Activated naive CD4-positive, alpha-beta T cell treated with anti-CD3 and anti-CD28 coated beads for 36 hours (primary cell): ENCODE data around the gene SMO. TPM values are rescaled to one million over a fixed set of nuclear protein-coding genes. Genes with fewer than 3 reads are reported as not detected.
"Not testable (repeated sequence)": the region's sequence is repeated elsewhere in the genome, so short reads cannot be mapped to it uniquely, and the experiment has no call there.

Source experiments
- CTCF ChIA-PET: fragments of 350-600 bp; sonication (Branson Sonifier 250); formaldehyde crosslinking; loops from one replicate; lab custom pipeline; 2021; ENCODE audit warnings: antibody characterized with exemption; lab: Charles Lee
- DNase-seq: peaks from one replicate; pipeline ENCODE4 v3.0.0-alpha.2; 2020
- H3K27ac Mint-ChIP-seq: one replicate; pipeline ENCODE4 v1.8.0; 2021; ENCODE audit warnings: mild to moderate bottlenecking, mixed read lengths
- H3K27me3 Mint-ChIP-seq: one replicate; pipeline ENCODE4 v1.8.0; 2021; ENCODE audit warnings: low read depth, mixed read lengths
- H3K36me3 Mint-ChIP-seq: one replicate; pipeline ENCODE4 v1.8.0; 2021; ENCODE audit warnings: low read depth, mixed read lengths
- H3K4me1 Mint-ChIP-seq: one replicate; pipeline ENCODE4 v1.8.0; 2021; ENCODE audit warnings: low read depth, mixed read lengths
- H3K4me3 Mint-ChIP-seq: one replicate; pipeline ENCODE4 v1.8.0; 2021; ENCODE audit warnings: mild to moderate bottlenecking, moderate library complexity, mixed read lengths
- H3K9me3 Mint-ChIP-seq: one replicate; pipeline ENCODE4 v1.8.0; 2021; ENCODE audit warnings: mixed read lengths
- intact Hi-C: fragments of 100-400 bp; cut with micrococcal nuclease; formaldehyde crosslinking; loops from one replicate; pipeline ENCODE4 v1.15.1; 2023
- total RNA-seq, 2 experiments: library from RNA; stranded (reverse); gene quantifications; one replicate each; pipeline ENCODE4 v1.2.3, GENCODE V29; 2021

SMO gene
- total RNA-seq, 2 experiments from 2014 or later: 0.20 to 0.43 TPM

- H3K4me3 Mint-ChIP-seq, H3K9me3 Mint-ChIP-seq, H3K27ac Mint-ChIP-seq, H3K36me3 Mint-ChIP-seq, intact Hi-C loops, DNase-seq, H3K27me3 Mint-ChIP-seq: not testable (repeated sequence)
- CTCF ChIA-PET: interaction anchor here (1.6 kb wide), 1 partner anchor 10 kb away, joined by 6 read pairs; no protein-coding TSS in a partner anchor
- H3K4me1 Mint-ChIP-seq: peaks cover 10% of the 10 kb centered on the region
These were observed 14.6 kb upstream of the SMO start for GRCh38 chr7:129173861-129174260.

GRCh38 chr7:129176916-129177710 is 11.3 kb upstream of the SMO start:
- Mint-ChIP-seq H3K9me3 (no peaks in the 10 kb centered on the region), H3K27me3 (peaks cover 5% of the 10 kb centered on the region), H3K4me1 (no peaks in the 10 kb centered on the region), H3K36me3 (no peaks in the 10 kb centered on the region), H3K27ac (no peak overlapping the region), H3K4me3 (no peak overlapping the region)
- intact Hi-C loops: no loop called here
- no peak for DNase-seq
- CTCF ChIA-PET: no interaction called here

DNA sequence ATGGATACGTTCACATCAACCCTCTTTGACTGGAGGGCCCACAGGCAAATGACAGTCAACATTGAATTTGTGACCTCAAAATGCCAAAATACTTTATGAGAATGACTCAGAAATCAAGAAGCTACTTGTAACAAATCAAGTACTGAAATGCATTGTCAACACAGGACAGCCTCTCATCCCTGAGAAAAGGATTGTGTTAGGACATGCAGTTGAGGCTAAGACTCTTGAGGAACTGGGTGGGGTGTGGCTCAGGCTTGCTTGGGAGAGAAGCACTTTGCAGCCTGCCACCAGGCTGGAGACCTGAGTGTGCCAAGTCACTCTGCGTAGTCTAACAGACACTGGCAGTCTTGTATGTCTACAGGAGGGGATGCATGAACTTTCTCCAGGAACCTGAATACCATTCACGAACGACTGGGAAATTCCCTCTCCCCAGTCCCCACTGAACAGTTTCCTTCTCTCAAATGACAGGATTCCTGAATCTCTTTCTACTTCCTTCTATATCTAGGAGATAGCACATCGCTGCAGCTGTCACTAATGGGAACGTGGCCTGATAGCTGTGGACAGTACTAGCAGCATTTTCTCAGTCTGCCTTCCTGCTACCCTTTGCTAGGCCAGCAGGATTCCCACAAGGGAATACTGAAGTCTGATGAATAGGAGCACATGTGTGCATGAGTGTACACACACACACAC is 3.3 kb upstream of the SMO start:
- CTCF ChIA-PET: interaction anchor here (1.3 kb wide), 1 partner anchor 9 kb away, joined by 4 read pairs; no protein-coding TSS in a partner anchor
- intact Hi-C loops: no loop called here

DNA sequence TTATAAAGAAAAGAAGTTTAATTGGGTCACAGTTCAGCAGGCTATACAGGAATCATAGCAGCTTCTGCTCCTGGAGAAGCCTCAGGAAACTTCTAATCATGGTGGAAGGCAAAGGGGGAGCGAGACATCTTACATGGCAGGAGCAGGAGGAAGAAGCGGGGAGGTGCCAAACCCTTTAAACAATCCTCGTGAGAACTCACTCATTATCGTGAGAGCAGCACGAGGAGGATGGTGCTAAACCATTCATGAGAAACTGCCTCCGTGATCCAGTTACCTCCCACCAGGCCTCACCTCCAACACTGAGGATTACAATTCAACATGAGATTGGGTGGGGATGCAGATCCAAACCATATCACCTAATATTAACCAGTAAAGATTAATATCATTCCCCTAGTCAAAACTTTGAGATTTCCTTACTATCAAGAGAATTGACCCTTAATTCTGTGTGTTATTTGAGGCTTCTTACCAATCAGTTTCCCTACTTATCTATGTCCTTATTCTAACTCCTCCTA is 1.6 kb upstream of the SMO start:
- Mint-ChIP-seq H3K4me1 (peaks cover 5% of the 10 kb centered on the region), H3K4me3 (no peak overlapping the region), H3K27me3 (peaks cover 35% of the 10 kb centered on the region), H3K27ac (no peak overlapping the region), H3K36me3 (no peaks in the 10 kb centered on the region), H3K9me3 (no peaks in the 10 kb centered on the region)
- CTCF ChIA-PET: no interaction called here
- intact Hi-C loops: no loop called here
- DNase-seq: no peak

More for the DNA sequence above, 3.3 kb upstream of the SMO start:
- Mint-ChIP-seq H3K36me3 (no peaks in the 10 kb centered on the region), H3K4me3 (no peak overlapping the region), H3K27me3 (peaks cover 22% of the 10 kb centered on the region), H3K27ac (no peak overlapping the region), H3K4me1 (peaks cover 5% of the 10 kb centered on the region), H3K9me3 (no peaks in the 10 kb centered on the region)
- no peak for DNase-seq

GRCh38 chr7:129187681-129188371 is 607 bp upstream of the SMO start:
- DNase-seq: no peak
- no peak overlapping the region for H3K27ac Mint-ChIP-seq
- peaks cover 44% of the 10 kb centered on the region for H3K27me3 Mint-ChIP-seq
- intact Hi-C loops: no loop called here
- H3K4me1 Mint-ChIP-seq: peaks cover 5% of the 10 kb centered on the region
- H3K9me3 Mint-ChIP-seq: no peaks in the 10 kb centered on the region
- H3K4me3 Mint-ChIP-seq: peak overlapping the region; percentile 51
- no peaks in the 10 kb centered on the region for H3K36me3 Mint-ChIP-seq
- CTCF ChIA-PET: interaction anchor here (3.5 kb wide), 1 partner anchor 24 kb away, joined by 11 read pairs; no protein-coding TSS in a partner anchor

- CTCF ChIA-PET: interaction anchor here (0.8 to 3.5 kb wide), 2 partner anchors 22 to 25 kb away, joined by 3 to 11 read pairs; no protein-coding TSS in a partner anchor
These were observed 643 bp downstream of the SMO start for GRCh38 chr7:129188892-129189660.

DNA sequence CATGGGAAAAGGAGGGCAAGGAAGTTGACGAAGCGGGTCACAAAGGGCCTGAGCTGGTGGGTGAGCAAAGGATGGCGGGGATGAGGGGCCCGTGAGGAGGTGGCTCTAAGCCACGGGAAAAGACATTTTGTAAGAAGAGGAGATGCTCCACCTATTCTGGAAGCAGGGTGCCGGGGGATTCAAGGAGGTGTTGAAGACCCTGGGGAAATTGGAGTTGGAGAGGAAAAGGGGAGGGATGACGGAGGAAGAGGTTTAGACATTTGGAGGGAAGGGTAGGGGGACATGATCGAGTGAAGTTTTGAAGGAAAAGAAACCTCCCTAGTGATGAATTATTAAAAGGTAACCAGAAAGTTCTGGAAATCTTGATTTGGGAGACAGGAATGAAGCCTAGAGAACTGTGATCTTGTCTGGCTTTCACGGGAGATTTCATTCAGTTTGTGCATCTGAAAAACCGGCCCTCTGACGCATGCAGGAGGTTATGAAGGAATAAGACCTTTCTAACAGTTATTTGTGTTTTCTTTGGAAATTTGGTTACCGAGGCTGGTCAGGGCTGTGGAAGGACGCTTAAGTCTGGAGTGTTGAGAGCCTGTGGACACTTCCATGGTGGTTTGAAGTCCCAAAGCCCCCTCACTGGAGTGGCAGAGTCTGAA is 1.4 kb downstream of the SMO start:
- CTCF ChIA-PET: interaction anchor here (3.5 kb wide), 1 partner anchor 26 kb away, joined by 11 read pairs; no protein-coding TSS in a partner anchor
- Mint-ChIP-seq H3K9me3 (no peaks in the 10 kb centered on the region), H3K36me3 (no peaks in the 10 kb centered on the region), H3K4me1 (peaks cover 5% of the 10 kb centered on the region), H3K27me3 (peaks cover 47% of the 10 kb centered on the region), H3K4me3 (peak overlapping the region; percentile 60), H3K27ac (no peak overlapping the region)
- DNase-seq: no peak
- intact Hi-C loops: no loop called here

More at GRCh38 chr7:129188892-129189660, 643 bp downstream of the SMO start:
- H3K27me3 Mint-ChIP-seq: peaks cover 47% of the 10 kb centered on the region
- intact Hi-C loops: no loop called here
- no peaks in the 10 kb centered on the region for H3K36me3 Mint-ChIP-seq
- H3K4me3 Mint-ChIP-seq: peak overlapping the region; percentile 60
- H3K27ac Mint-ChIP-seq: no peak overlapping the region
- no peak for DNase-seq
- peaks cover 5% of the 10 kb centered on the region for H3K4me1 Mint-ChIP-seq
- no peaks in the 10 kb centered on the region for H3K9me3 Mint-ChIP-seq

- Mint-ChIP-seq H3K27me3 (peaks cover 47% of the 10 kb centered on the region), H3K9me3 (no peaks in the 10 kb centered on the region), H3K27ac (no peak overlapping the region), H3K36me3 (no peaks in the 10 kb centered on the region), H3K4me3 (no peak overlapping the region), H3K4me1 (peaks cover 5% of the 10 kb centered on the region)
- intact Hi-C loops: no loop called here
- DNase-seq: no peak
- CTCF ChIA-PET: interaction anchor here (0.5 to 3.5 kb wide), 3 partner anchors 20 to 531 kb away, joined by 3 to 11 read pairs (median 3); no protein-coding TSS in a partner anchor
These were observed 2.8 kb downstream of the SMO start for GRCh38 chr7:129191272-129191671.

- no peak for DNase-seq
- CTCF ChIA-PET: interaction anchor here (0.6 to 1.5 kb wide), 4 partner anchors 9 to 174 kb away, joined by 3 to 5 read pairs (median 4); no protein-coding TSS in a partner anchor
- Mint-ChIP-seq H3K4me3 (no peak overlapping the region), H3K36me3 (no peaks in the 10 kb centered on the region), H3K27ac (no peak overlapping the region), H3K9me3 (no peaks in the 10 kb centered on the region), H3K4me1 (peaks cover 5% of the 10 kb centered on the region), H3K27me3 (peaks cover 35% of the 10 kb centered on the region)
- intact Hi-C loops: no loop called here
These were observed 5.5 kb downstream of the SMO start for GRCh38 chr7:129193892-129194291.

DNA sequence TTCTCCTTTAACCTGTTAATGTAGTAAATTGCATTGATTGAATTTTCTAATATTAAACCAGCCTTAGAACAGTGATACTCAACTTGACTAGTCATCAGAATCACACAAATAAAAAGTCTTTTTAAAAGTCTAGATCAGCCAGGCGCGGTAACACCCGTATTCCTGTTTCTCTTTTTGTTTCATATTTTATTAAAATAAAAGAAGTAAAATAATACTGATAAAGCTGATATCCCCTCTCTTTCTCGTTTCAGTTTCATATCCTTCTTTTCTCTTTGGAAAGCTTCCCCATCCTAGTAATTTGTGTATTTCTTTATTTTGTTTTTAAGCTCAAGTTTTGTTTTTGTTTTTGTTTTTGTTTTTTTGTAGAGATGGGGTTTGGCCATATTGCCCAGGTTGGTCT is 9.3 kb downstream of the SMO start:
- CTCF ChIA-PET: interaction anchor here (0.7 to 1.8 kb wide), 3 partner anchors 21 to 109 kb away, joined by 3 to 5 read pairs (median 3); no protein-coding TSS in a partner anchor
- intact Hi-C loops: no loop called here

GRCh38 chr7:129199406-129199805 is 11.0 kb downstream of the SMO start:
- intact Hi-C loops: no loop called here
- Mint-ChIP-seq H3K27me3 (no peaks in the 10 kb centered on the region), H3K4me3 (no peak overlapping the region), H3K27ac (no peak overlapping the region), H3K9me3 (no peaks in the 10 kb centered on the region), H3K4me1 (no peaks in the 10 kb centered on the region), H3K36me3 (no peaks in the 10 kb centered on the region)
- CTCF ChIA-PET: interaction anchor here (0.6 to 1.7 kb wide), 2 partner anchors 19 to 107 kb away, joined by 4 to 5 read pairs; no protein-coding TSS in a partner anchor
- DNase-seq: no peak

More for the DNA sequence above, 9.3 kb downstream of the SMO start:
- Mint-ChIP-seq H3K27ac (no peak overlapping the region), H3K4me1 (no peaks in the 10 kb centered on the region), H3K27me3 (peaks cover 3% of the 10 kb centered on the region), H3K9me3 (no peaks in the 10 kb centered on the region), H3K36me3 (no peaks in the 10 kb centered on the region), H3K4me3 (no peak overlapping the region)
- DNase-seq: no peak
